Spleen (tissue), 11 donors: ENCODE measurements around the gene FBXO31. TPM values are rescaled to one million over a fixed set of nuclear protein-coding genes. Genes with fewer than 3 reads are reported as not detected.

ENCODE experiments used
- DNase-seq: peaks from one replicate; pipeline ENCODE4 v3.0.0-alpha.2; 2020
- H3K27ac ChIP-seq, 8 donors: fragments of 200-600 bp; sonication (generic) in 7 of 8; 1 replicate in 4 of 8; 2 replicates in 4 of 8; pipeline versions ENCODE4 v1.5.0 to v1.8.0; 2016 to 2021; ENCODE audit warnings: inconsistent platforms in 4 of 8, mild to moderate bottlenecking in 4 of 8, moderate library complexity in 1 of 8
- H3K27me3 ChIP-seq, 7 donors: fragments of 200-600 bp; sonication (generic) in 6 of 7; replicated peaks in 1 of 7; 1 replicate in 4 of 7; 2 replicates in 3 of 7; pipeline versions ENCODE4 v1.5.0 to v1.8.0; 2016 to 2021; ENCODE audit warnings: inconsistent platforms in 3 of 7, mild to moderate bottlenecking in 1 of 7
- H3K36me3 ChIP-seq, 6 donors: fragments of 200-600 bp; sonication (generic) in 5 of 6; 1 replicate in 4 of 6; 2 replicates in 2 of 6; pipeline versions ENCODE4 v1.5.0 to v1.8.0; 2016 to 2021; ENCODE audit warnings: inconsistent platforms in 2 of 6
- H3K4me1 ChIP-seq, 6 donors: fragments of 200-600 bp; sonication (generic) in 5 of 6; 1 replicate in 3 of 6; 2 replicates in 3 of 6; pipeline versions ENCODE4 v1.5.0 to v1.8.0; 2016 to 2021; ENCODE audit warnings: inconsistent platforms in 3 of 6
- H3K4me3 ChIP-seq, 8 donors: fragments of 200-600 bp; sonication (generic) in 7 of 8; 1 replicate in 4 of 8; 2 replicates in 4 of 8; pipeline versions ENCODE4 v1.5.0 to v1.8.0; 2016 to 2021; ENCODE audit warnings: inconsistent platforms in 4 of 8, mild to moderate bottlenecking in 4 of 8, moderate library complexity in 2 of 8
- H3K9me3 ChIP-seq, 8 donors: fragments of 200-600 bp; sonication (generic) in 7 of 8; 1 replicate in 4 of 8; 2 replicates in 4 of 8; pipeline versions ENCODE4 v1.5.0 to v1.8.0; 2016 to 2021; ENCODE audit warnings: inconsistent platforms in 4 of 8
- POLR2A ChIP-seq, 3 donors: fragments of 450-650 bp; IDR thresholded peaks; one replicate each; pipeline ENCODE4 v1.5.1; 2017; ENCODE audit warnings: antibody characterized with exemption in 3 of 3, mild to moderate bottlenecking in 1 of 3
- POLR2AphosphoS5 ChIP-seq, 3 donors: sonication (generic); formaldehyde crosslinking; IDR thresholded peaks; one replicate each; pipeline ENCODE4 v1.5.1; 2017; ENCODE audit warnings: antibody characterized with exemption in 3 of 3
- WGBS, 5 donors: extraction: QIAGEN DNeasy Blood & Tissue Kit in 3 of 5; methylation state at CpG; one replicate each; pipeline versions ENCODE4 v1.1.5 to v1.1.7; 2013 to 2018; 5-methylcytosine and 5-hydroxymethylcytosine counted together
- intact Hi-C: fragments of 100-400 bp; cut with DNase I; formaldehyde crosslinking; loops from one replicate; pipeline ENCODE4 v1.15.0; 2023; ENCODE audit warnings: low total_unique reads
- polyA plus RNA-seq, 3 donors: library from polyadenylated mRNA; stranded (reverse); fragments of 200-250 nt; gene quantifications; one replicate each; pipeline ENCODE4 v1.2.1, GENCODE V29; 2013
- total RNA-seq, 7 donors: library from RNA; depleted of rRNA in 3 of 7; stranded (reverse); fragments of >200 nt in 3 of 7; fragmentation: NEBNext Ultra II Directional in 4 of 7; extraction: Animal tissue kit (Norgen Biotek cat#: 25700) in 4 of 7; gene quantifications; one replicate each; pipeline versions ENCODE4 v1.1.0 to v1.2.1, GENCODE V29; 2016 to 2021
- TF ChIP-seq, protein P1 (sequence below), 11 experiments: fragments of 200-600 bp in 7 of 11; fragments of 450-650 bp in 4 of 11; sonication (generic) in 4 of 11; IDR thresholded peaks in 8 of 11; conservative IDR thresholded peaks in 3 of 11; 1 replicate in 7 of 11; 2 replicates in 4 of 11; pipeline versions ENCODE4 v1.4.0 to v1.8.0; 2016 to 2021; ENCODE audit warnings: antibody characterized with exemption in 11 of 11, inconsistent platforms in 4 of 11, mild to moderate bottlenecking in 1 of 11
- donor health status: healthy with polysubstance abuse.
- donor health status: DM: no; HTN: no; CAD: no; lungs with moderate emphysema.
- donor health status: DM: no; HTN: no; CAD: no.
- donor health status: Bipolar disorder and iron deficiency.
- donor health status: healthy.
- donor health status: DM: no; HTN: no; CAD: no.
- donor health status: DM: yes; HTN: yes; CAD: no.

Gene FBXO31
- total and polyA plus RNA-seq, 10 donors, result 7.9 to 30.6 (median 26.7) TPM

- no peak overlapping the region for H3K4me3 ChIP-seq
- H3K27ac ChIP-seq, result no peak overlapping the region
- DNase-seq, result peak; percentile 84
- intact Hi-C loops, result no loop called here
- no peaks in the 10 kb centered on the region for H3K9me3 ChIP-seq
- peaks cover 3 to 13% (median 8%) of the 10 kb centered on the region in 6 donors for H3K4me1 ChIP-seq
- WGBS, 5 donors, result 55 to 63% (median 57%) methylated on average over 18 to 28 of the region's 28 CpGs
- peak in 2 of 3 donors; percentile 28 to 53 for TF ChIP-seq POLR2AphosphoS5 (IDR thresholded peaks at IDR 0.05)
- no peak for TF ChIP-seq POLR2A (IDR thresholded peaks at IDR 0.05)
- TF ChIP-seq, protein P1, sequence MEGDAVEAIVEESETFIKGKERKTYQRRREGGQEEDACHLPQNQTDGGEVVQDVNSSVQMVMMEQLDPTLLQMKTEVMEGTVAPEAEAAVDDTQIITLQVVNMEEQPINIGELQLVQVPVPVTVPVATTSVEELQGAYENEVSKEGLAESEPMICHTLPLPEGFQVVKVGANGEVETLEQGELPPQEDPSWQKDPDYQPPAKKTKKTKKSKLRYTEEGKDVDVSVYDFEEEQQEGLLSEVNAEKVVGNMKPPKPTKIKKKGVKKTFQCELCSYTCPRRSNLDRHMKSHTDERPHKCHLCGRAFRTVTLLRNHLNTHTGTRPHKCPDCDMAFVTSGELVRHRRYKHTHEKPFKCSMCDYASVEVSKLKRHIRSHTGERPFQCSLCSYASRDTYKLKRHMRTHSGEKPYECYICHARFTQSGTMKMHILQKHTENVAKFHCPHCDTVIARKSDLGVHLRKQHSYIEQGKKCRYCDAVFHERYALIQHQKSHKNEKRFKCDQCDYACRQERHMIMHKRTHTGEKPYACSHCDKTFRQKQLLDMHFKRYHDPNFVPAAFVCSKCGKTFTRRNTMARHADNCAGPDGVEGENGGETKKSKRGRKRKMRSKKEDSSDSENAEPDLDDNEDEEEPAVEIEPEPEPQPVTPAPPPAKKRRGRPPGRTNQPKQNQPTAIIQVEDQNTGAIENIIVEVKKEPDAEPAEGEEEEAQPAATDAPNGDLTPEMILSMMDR (IDR thresholded peaks at IDR 0.05 in 8 of 11, conservative IDR thresholded peaks at IDR 0.05 in 3 of 11), result peak; percentile 70 to 91 (median 84)
- H3K27me3 ChIP-seq, result no peaks in the 10 kb centered on the region
- peaks cover 0 to 28% (median 13%) of the 10 kb centered on the region in 6 donors for H3K36me3 ChIP-seq
Measured at GRCh38 chr16:87324411-87325275, 58.9 kb downstream of the FBXO31 start.

- intact Hi-C loops, result no loop called here
- Histone ChIP-seq H3K36me3 (peaks cover 0 to 20% (median 6%) of the 10 kb centered on the region in 6 donors), H3K27me3 (no peaks in the 10 kb centered on the region), H3K4me3 (no peak overlapping the region), H3K27ac (no peak overlapping the region), H3K4me1 (peaks cover 3 to 14% (median 8%) of the 10 kb centered on the region in 6 donors), H3K9me3 (no peaks in the 10 kb centered on the region)
- 90 to 95% (median 93%) methylated on average over 18 to 21 of the region's 21 CpGs for WGBS, 5 donors
- peak; percentile 54 for DNase-seq
- TF ChIP-seq, protein P1 (IDR thresholded peaks at IDR 0.05 in 8 of 11, conservative IDR thresholded peaks at IDR 0.05 in 3 of 11), result no peak
- no peak for TF ChIP-seq POLR2AphosphoS5 (IDR thresholded peaks at IDR 0.05)
- TF ChIP-seq POLR2A (IDR thresholded peaks at IDR 0.05), result no peak
Measured at GRCh38 chr16:87323727-87324410, 59.7 kb downstream of the FBXO31 start.

DNA sequence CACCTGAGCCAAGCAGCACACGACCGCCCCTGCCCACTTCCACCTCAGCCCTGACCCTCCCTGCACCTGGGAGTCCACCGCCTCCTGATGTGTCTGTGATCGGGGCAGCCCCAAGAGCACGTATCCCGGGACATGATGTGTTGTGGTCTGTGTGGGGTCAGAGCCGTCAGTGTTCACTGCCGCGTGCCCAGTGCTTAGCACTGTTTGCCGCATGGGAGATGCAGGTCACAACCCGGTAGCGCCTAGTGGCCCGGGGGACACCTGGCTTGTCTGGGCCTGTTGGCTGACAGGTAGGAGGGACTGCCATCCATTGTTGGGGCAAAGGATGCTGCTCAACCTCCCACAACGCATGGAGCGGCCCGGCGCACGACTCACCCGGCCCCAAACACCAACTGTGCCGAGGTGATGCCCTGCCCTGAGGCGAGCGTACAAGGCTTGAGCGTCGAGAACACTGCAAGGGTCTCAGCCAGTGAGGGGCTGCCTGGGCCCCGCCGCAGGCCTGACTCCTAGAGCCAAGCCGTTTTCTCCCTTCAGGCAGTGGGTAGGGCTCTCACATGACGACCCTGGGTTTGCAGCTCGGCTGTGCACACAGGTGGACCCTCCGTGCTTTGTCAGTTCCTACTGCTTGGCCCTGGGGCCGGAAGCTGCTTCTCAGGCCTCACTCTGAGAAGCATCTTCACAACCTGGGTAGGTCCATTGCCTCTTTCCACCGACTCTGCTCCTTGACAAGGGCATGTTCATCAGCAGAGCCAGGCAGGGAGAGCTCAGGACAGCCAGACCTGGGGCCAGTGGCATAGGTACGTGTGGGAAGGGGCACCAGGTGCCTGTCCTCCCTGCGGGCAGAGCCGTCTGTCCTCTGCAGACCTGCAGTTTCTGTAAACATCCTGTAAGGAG lies 60.5 kb downstream of the FBXO31 start:
- peak; percentile 64 for DNase-seq
- peaks cover 0 to 12% (median 1%) of the 10 kb centered on the region in 6 donors for H3K36me3 ChIP-seq
- H3K27ac ChIP-seq, result no peak overlapping the region
- no peak overlapping the region for H3K4me3 ChIP-seq
- 92 to 94% (median 92%) methylated on average over 19 to 35 of the region's 35 CpGs for WGBS, 5 donors
- H3K4me1 ChIP-seq, result peaks cover 7 to 22% (median 13%) of the 10 kb centered on the region in 6 donors
- TF ChIP-seq, protein P1 (IDR thresholded peaks at IDR 0.05 in 8 of 11, conservative IDR thresholded peaks at IDR 0.05 in 3 of 11), result no peak
- TF ChIP-seq POLR2AphosphoS5 (IDR thresholded peaks at IDR 0.05) (no peak), POLR2A (IDR thresholded peaks at IDR 0.05) (no peak)
- no peaks in the 10 kb centered on the region for H3K27me3 ChIP-seq
- no peaks in the 10 kb centered on the region for H3K9me3 ChIP-seq
- intact Hi-C loops, result no loop called here
